ENCODE measurements around the gene FXYD5. TPM values are rescaled to one million over a fixed set of nuclear protein-coding genes. Genes with fewer than 3 reads are reported as not detected.
A peak's percentile ranks its signal among the peaks of the same experiment; 100 is the strongest.

The FXYD5 gene
- total RNA-seq, 2 experiments from 2014 or later = 587 to 615 TPM

DNA sequence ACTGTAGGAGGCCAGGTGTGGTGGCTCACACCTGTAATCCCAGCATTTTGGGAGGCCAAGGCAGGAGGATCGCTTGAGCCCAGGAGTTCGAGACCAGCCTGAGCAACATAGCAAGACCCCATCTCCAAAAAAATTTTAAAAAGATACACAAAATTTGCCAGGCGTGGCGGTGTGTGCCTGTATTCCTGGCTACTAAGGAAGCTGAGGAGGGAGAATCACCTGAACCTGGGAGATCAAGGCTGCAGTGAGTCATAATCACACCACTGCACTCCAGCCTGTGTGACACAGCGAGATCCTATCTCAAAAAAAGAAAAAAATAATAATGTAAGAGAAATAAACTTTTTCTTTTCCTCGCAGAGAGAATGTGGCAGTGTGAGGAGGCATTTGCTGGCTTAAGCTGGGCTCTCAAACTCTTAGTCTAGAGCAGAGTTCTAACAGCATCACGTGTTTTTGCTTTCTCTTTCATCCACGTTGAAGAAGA is 52.9 kb downstream of the FXYD5 start:
- intact Hi-C loops (cut with DNase I, micrococcal nuclease) = loop anchor here in 1 of 2 experiments (5.0 kb wide), 3 partner anchors 40 to 210 kb away; partner anchors contain the start of genes FXYD5 and LSR
- peak; percentile 2 for ATAC-seq (ENCODE audit: poor library complexity)
- CTCF ChIA-PET = interaction anchor here (0.9 to 1.8 kb wide), 5 partner anchors 20 to 66 kb away, joined by 3 to 6 read pairs (median 4); partner anchors contain the start of genes FXYD7 and USF2
- peaks cover 91% of the 10 kb centered on the region for H3K4me1 ChIP-seq (ENCODE audit: insufficient read depth, low read length)
- DNase-seq = peak in 10 of 14 experiments; percentile 27 to 81 (median 50)
- TF ChIP-seq, protein P1, sequence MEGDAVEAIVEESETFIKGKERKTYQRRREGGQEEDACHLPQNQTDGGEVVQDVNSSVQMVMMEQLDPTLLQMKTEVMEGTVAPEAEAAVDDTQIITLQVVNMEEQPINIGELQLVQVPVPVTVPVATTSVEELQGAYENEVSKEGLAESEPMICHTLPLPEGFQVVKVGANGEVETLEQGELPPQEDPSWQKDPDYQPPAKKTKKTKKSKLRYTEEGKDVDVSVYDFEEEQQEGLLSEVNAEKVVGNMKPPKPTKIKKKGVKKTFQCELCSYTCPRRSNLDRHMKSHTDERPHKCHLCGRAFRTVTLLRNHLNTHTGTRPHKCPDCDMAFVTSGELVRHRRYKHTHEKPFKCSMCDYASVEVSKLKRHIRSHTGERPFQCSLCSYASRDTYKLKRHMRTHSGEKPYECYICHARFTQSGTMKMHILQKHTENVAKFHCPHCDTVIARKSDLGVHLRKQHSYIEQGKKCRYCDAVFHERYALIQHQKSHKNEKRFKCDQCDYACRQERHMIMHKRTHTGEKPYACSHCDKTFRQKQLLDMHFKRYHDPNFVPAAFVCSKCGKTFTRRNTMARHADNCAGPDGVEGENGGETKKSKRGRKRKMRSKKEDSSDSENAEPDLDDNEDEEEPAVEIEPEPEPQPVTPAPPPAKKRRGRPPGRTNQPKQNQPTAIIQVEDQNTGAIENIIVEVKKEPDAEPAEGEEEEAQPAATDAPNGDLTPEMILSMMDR (IDR thresholded peaks at IDR 0.05) = no peak
- peak overlapping the region; percentile 84 to 98 for H3K27ac ChIP-seq (ENCODE audit: low read depth in 1 of 2, low read length in 2 of 2)
- H3K9me3 ChIP-seq (ENCODE audit: control insufficient read depth in 1 of 2, insufficient read depth in 1 of 2, low read length in 2 of 2) = peaks cover 0 to 10% of the 10 kb centered on the region in 2 experiments
- Mint-ChIP-seq H3K9me3 (no peaks in the 10 kb centered on the region), H3K27me3 (no peaks in the 10 kb centered on the region), H3K4me1 (ENCODE audit: low read depth) (peaks cover 84% of the 10 kb centered on the region), H3K36me3 (ENCODE audit: low read depth) (peaks cover 4% of the 10 kb centered on the region), H3K27ac (peak overlapping the region; percentile 98), H3K4me3 (no peak overlapping the region)
- H3K27me3 ChIP-seq (ENCODE audit: control insufficient read depth in 1 of 2, insufficient read depth in 2 of 2, low read length in 2 of 2) = no peaks in the 10 kb centered on the region
- H3K4me3 ChIP-seq (ENCODE audit: low read length) = no peak overlapping the region
- H3K36me3 ChIP-seq (ENCODE audit: insufficient read depth, low read length) = no peaks in the 10 kb centered on the region
- POLR2A ChIA-PET = interaction anchor here (0.7 to 3.1 kb wide), 11 partner anchors 9 to 65 kb away, joined by 3 to 36 read pairs (median 8); partner anchors contain the start of genes FXYD5 and FXYD7

DNA sequence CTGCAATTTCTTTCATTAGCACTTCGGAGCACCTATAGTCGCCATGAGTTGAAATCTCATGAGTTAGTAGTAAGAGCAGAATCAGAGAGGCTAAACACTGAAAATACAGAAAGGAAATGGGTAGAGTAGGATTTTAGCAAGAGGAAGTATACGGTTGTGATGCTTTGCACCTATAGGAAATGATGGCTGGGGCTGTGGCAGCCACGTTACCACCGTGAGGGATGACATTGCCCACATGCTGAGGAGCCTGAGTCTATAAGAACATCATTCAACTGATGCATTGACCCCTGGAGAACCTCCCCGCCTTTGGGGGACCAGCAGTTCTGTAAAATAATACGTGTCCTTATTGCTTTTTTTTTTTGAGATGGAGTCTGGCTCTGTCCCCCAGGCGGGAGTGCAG is 53.6 kb downstream of the FXYD5 start:
- peaks cover 83% of the 10 kb centered on the region for H3K4me1 Mint-ChIP-seq (ENCODE audit: low read depth)
- Histone ChIP-seq H3K36me3 (ENCODE audit: insufficient read depth, low read length) (no peaks in the 10 kb centered on the region), H3K4me1 (ENCODE audit: insufficient read depth, low read length) (peaks cover 97% of the 10 kb centered on the region), H3K9me3 (ENCODE audit: control insufficient read depth in 1 of 2, insufficient read depth in 1 of 2, low read length in 2 of 2) (peaks cover 0 to 10% of the 10 kb centered on the region in 2 experiments), H3K4me3 (ENCODE audit: low read length) (no peak overlapping the region), H3K27ac (ENCODE audit: low read depth in 1 of 2, low read length in 2 of 2) (peak overlapping the region; percentile 84 to 98), H3K27me3 (ENCODE audit: control insufficient read depth in 1 of 2, insufficient read depth in 2 of 2, low read length in 2 of 2) (no peaks in the 10 kb centered on the region)
- DNase-seq = no peak
- no peak overlapping the region for H3K4me3 Mint-ChIP-seq
- ChIA-PET CTCF (interaction anchor here (0.9 to 1.8 kb wide), 4 partner anchors 21 to 67 kb away, joined by 3 to 6 read pairs (median 4); partner anchors contain the start of gene USF2), POLR2A (interaction anchor here (0.7 to 2.3 kb wide), 4 partner anchors 32 to 66 kb away, joined by 5 to 14 read pairs (median 6); partner anchors contain the start of genes FXYD5 and FXYD7)
- intact Hi-C loops (cut with DNase I, micrococcal nuclease) = loop anchor here in 1 of 2 experiments (5.0 kb wide), 3 partner anchors 39 to 211 kb away; partner anchors contain the start of genes FXYD5 and LSR
- no peak for ATAC-seq (ENCODE audit: poor library complexity)
- H3K27me3 Mint-ChIP-seq = no peaks in the 10 kb centered on the region
- H3K9me3 Mint-ChIP-seq = no peaks in the 10 kb centered on the region
- TF ChIP-seq, protein P1 (IDR thresholded peaks at IDR 0.05) = no peak
- peak overlapping the region; percentile 98 for H3K27ac Mint-ChIP-seq
- peaks cover 4% of the 10 kb centered on the region for H3K36me3 Mint-ChIP-seq (ENCODE audit: low read depth)

DNA sequence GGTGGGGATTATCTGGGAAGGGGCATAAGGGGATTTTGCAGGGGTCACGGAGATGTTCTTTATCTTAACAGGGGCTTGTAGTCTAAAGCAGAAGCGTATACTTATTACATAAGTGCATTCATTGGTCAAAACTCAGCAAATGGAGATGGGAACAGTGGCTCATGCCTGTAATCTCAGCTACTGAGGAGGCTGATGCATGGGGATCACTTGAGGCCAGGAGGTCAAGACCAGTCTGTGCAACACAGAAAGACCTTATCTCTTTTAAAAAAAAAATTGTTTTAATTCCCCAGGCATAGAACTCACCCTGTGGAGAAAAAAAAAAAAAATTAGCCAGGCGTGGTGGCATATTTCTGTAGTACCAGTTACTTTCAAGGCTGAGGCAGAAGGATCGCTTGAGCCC is 55.1 kb downstream of the FXYD5 start:
- intact Hi-C loops (cut with DNase I, micrococcal nuclease) = loop anchor here (2.0 to 10.0 kb wide), 7 partner anchors 38 to 212 kb away; partner anchors contain the start of genes FXYD5 (in 2 of the 2), GRAMD1A (in 1 of the 2), LSR (in 1 of the 2) and USF2 (in 1 of the 2)
- no peak overlapping the region for H3K4me3 ChIP-seq (ENCODE audit: low read length)
- ChIA-PET CTCF (no interaction called here), POLR2A (interaction anchor here (2.5 to 4.4 kb wide), 2 partner anchors 28 to 67 kb away, joined by 10 to 38 read pairs; partner anchors contain the start of gene FXYD7)
- no peaks in the 10 kb centered on the region for H3K27me3 ChIP-seq (ENCODE audit: control insufficient read depth in 1 of 2, insufficient read depth in 2 of 2, low read length in 2 of 2)
- DNase-seq (no peak), ATAC-seq (ENCODE audit: poor library complexity) (no peak)
- H3K27ac ChIP-seq (ENCODE audit: low read depth in 1 of 2, low read length in 2 of 2) = peak overlapping the region; percentile 52 to 55
- H3K36me3 ChIP-seq (ENCODE audit: insufficient read depth, low read length) = no peaks in the 10 kb centered on the region
- TF ChIP-seq, protein P1 (IDR thresholded peaks at IDR 0.05) = no peak
- H3K4me3 Mint-ChIP-seq = no peak overlapping the region
- H3K9me3 ChIP-seq (ENCODE audit: control insufficient read depth in 1 of 2, insufficient read depth in 1 of 2, low read length in 2 of 2) = peaks cover 0 to 10% of the 10 kb centered on the region in 2 experiments
- peaks cover 4% of the 10 kb centered on the region for H3K36me3 Mint-ChIP-seq (ENCODE audit: low read depth)
- H3K27me3 Mint-ChIP-seq = no peaks in the 10 kb centered on the region
- peaks cover 97% of the 10 kb centered on the region for H3K4me1 ChIP-seq (ENCODE audit: insufficient read depth, low read length)
- H3K27ac Mint-ChIP-seq = peak overlapping the region; percentile 99
- H3K4me1 Mint-ChIP-seq (ENCODE audit: low read depth) = peaks cover 83% of the 10 kb centered on the region
- H3K9me3 Mint-ChIP-seq = no peaks in the 10 kb centered on the region

Data from CD4-positive, alpha-beta T cell (primary cell).